Keratinocyte (primary cell): ENCODE results near the gene FKBP10. TPM values are rescaled to one million over a fixed set of nuclear protein-coding genes. Genes with fewer than 3 reads are reported as not detected.

Experiments
- DNase-seq: peaks from one replicate; pipeline ENCODE4 v3.0.0-alpha.2; 2011; ENCODE audit warnings: low read depth, missing footprints, low spot score
- FAIRE-seq: peaks from 2 replicates; lab custom pipeline; 2011; peaks lifted over from hg19 to GRCh38; lab: Jason Lieb, UNC
- H2AFZ ChIP-seq: 2 replicates; pipeline ENCODE4 v1.6.0; 2012; ENCODE audit warnings: low read length, control low read depth, inconsistent platforms; ENCODE audit not compliant: control insufficient read depth
- H3K27ac ChIP-seq: 2 replicates; pipeline ENCODE4 v1.5.1; 2011; ENCODE audit warnings: low read length; ENCODE audit not compliant: control insufficient read depth, insufficient read depth
- H3K27me3 ChIP-seq: 3 replicates; pipeline ENCODE4 v1.6.0; 2011; ENCODE audit warnings: low read length; ENCODE audit not compliant: control insufficient read depth, insufficient read depth; ENCODE audit errors: extremely low read depth
- H3K36me3 ChIP-seq, 2 experiments: 2 replicates in 1 of 2; 3 replicates in 1 of 2; pipeline ENCODE4 v1.5.1; 2011; ENCODE audit warnings: low read length in 2 of 2, mild to moderate bottlenecking in 1 of 2; ENCODE audit not compliant: control insufficient read depth in 2 of 2, insufficient read depth in 2 of 2; ENCODE audit errors: extremely low read depth in 1 of 2
- H3K4me1 ChIP-seq: 3 replicates; pipeline ENCODE4 v1.5.1; 2011; ENCODE audit warnings: low read length; ENCODE audit not compliant: control insufficient read depth, insufficient read depth; ENCODE audit errors: extremely low read depth
- H3K4me2 ChIP-seq: 3 replicates; pipeline ENCODE4 v1.6.0; 2011; ENCODE audit warnings: low read depth, low read length; ENCODE audit not compliant: control insufficient read depth, insufficient read depth; ENCODE audit errors: extremely low read depth
- H3K4me3 ChIP-seq, 3 experiments: fragments of 200-600 bp in 1 of 3; sonication (generic) in 1 of 3; 2 replicates in 2 of 3; 3 replicates in 1 of 3; pipeline ENCODE4 v1.5.1; 2011 to 2016; ENCODE audit warnings: low read length in 3 of 3, mild to moderate bottlenecking in 3 of 3, control low read depth in 2 of 3, inconsistent platforms in 1 of 3, low read depth in 1 of 3, mixed read lengths in 1 of 3, mixed run types in 1 of 3, moderate library complexity in 1 of 3; ENCODE audit not compliant: control insufficient read depth in 2 of 3, insufficient read depth in 2 of 3; ENCODE audit errors: extremely low read depth in 1 of 3
- H3K79me2 ChIP-seq: 2 replicates; pipeline ENCODE4 v1.6.0; 2012; ENCODE audit warnings: low read length; ENCODE audit not compliant: control insufficient read depth, insufficient read depth
- H3K9ac ChIP-seq: 3 replicates; pipeline ENCODE4 v1.6.0; 2011; ENCODE audit warnings: low read length; ENCODE audit not compliant: control insufficient read depth, insufficient read depth; ENCODE audit errors: extremely low read depth
- H3K9me1 ChIP-seq: 3 replicates; pipeline ENCODE4 v1.6.0; 2011; ENCODE audit warnings: low read length; ENCODE audit not compliant: control insufficient read depth, insufficient read depth; ENCODE audit errors: extremely low read depth
- H3K9me3 ChIP-seq: 2 replicates; pipeline ENCODE4 v1.5.1; 2012; ENCODE audit warnings: low read depth, low read length; ENCODE audit not compliant: control insufficient read depth
- H4K20me1 ChIP-seq: 3 replicates; pipeline ENCODE4 v1.6.0; 2011; ENCODE audit warnings: low read length; ENCODE audit not compliant: control insufficient read depth, insufficient read depth; ENCODE audit errors: extremely low read depth
- CTCF ChIP-seq, 3 experiments: IDR thresholded peaks in 1 of 3; conservative IDR thresholded peaks in 1 of 3; optimal IDR thresholded peaks in 1 of 3; 2 replicates in 2 of 3; 3 replicates in 1 of 3; pipeline versions ENCODE3 to v1.5.1; 2011; ENCODE audit warnings: low read length in 3 of 3, mild to moderate bottlenecking in 3 of 3, moderate library complexity in 2 of 3, control low read depth in 1 of 3, inconsistent platforms in 1 of 3; ENCODE audit not compliant: insufficient read depth in 2 of 3; ENCODE audit errors: extremely low read depth in 1 of 3
- EZH2 ChIP-seq: IDR thresholded peaks from one replicate; pipeline ENCODE4 v1.6.1; 2012; ENCODE audit warnings: inconsistent platforms, mild to moderate bottlenecking, low read length, moderate library complexity
- dilution Hi-C: fragments of 300-500 bp; cut with MboI; formaldehyde crosslinking; loops from one replicate; pipeline ENCODE4 v1.7.0; 2020; ENCODE audit warnings: low sequenced_read_pairs; ENCODE audit not compliant: extremely low pct_ligation_motif_present
- polyA plus RNA-seq, 5 experiments: library from polyadenylated mRNA; depleted of rRNA in 3 of 5; stranded (reverse) in 3 of 5; stranded (forward) in 1 of 5; unstranded in 1 of 5; fragments of >200 nt; gene quantifications; 1 replicate in 1 of 5; 2 replicates in 3 of 5; 3 replicates in 1 of 5; pipeline versions ENCODE4 v1.2.1 to v1.2.3, GENCODE V29; 2011 to 2012; ENCODE audit warnings: missing spikeins in 2 of 5, low read depth in 1 of 5, low replicate concordance in 1 of 5

Gene FKBP10
- polyA plus RNA-seq, 1 donor (not counting 4 experiments of a cell fraction or from before 2014, with no cell fraction given), result 0.38 TPM

DNA sequence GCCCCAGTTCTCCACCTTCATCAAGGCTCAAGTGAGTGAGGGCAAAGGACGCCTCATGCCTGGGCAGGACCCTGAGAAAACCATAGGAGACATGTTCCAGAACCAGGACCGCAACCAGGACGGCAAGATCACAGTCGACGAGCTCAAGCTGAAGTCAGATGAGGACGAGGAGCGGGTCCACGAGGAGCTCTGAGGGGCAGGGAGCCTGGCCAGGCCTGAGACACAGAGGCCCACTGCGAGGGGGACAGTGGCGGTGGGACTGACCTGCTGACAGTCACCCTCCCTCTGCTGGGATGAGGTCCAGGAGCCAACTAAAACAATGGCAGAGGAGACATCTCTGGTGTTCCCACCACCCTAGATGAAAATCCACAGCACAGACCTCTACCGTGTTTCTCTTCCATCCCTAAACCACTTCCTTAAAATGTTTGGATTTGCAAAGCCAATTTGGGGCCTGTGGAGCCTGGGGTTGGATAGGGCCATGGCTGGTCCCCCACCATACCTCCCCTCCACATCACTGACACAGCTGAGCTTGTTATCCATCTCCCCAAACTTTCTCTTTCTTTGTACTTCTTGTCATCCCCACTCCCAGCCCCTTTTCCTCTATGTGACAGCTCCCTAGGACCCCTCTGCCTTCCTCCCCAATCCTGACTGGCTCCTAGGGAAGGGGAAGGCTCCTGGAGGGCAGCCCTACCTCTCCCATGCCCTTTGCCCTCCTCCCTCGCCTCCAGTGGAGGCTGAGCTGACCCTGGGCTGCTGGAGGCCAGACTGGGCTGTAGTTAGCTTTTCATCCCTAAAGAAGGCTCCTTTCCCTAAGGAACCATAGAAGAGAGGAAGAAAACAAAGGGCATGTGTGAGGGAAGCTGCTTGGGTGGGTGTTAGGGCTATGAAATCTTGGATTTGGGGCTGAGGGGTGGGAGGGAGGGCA, 9.7 kb downstream of the FKBP10 start:
- peaks cover 0 to 5% of the 10 kb centered on the region in 2 experiments for H3K36me3 ChIP-seq
- no peak for DNase-seq
- no peak overlapping the region for H3K9ac ChIP-seq
- dilution Hi-C loops, result no loop called here
- H3K27me3 ChIP-seq, result peaks cover 9% of the 10 kb centered on the region
- no peaks in the 10 kb centered on the region for H3K9me3 ChIP-seq
- H3K9me1 ChIP-seq, result no peaks in the 10 kb centered on the region
- no peaks in the 10 kb centered on the region for H3K4me1 ChIP-seq
- no peak overlapping the region for H3K4me2 ChIP-seq
- no peak overlapping the region for H3K27ac ChIP-seq
- H3K79me2 ChIP-seq, result no peaks in the 10 kb centered on the region
- H4K20me1 ChIP-seq, result no peaks in the 10 kb centered on the region
- TF ChIP-seq CTCF (optimal IDR thresholded peaks at IDR 0.05 in 1 of 3, IDR thresholded peaks at IDR 0.05 in 1 of 3, conservative IDR thresholded peaks at IDR 0.05 in 1 of 3; ENCODE audit: extremely low read depth in 1 of 3, insufficient read depth in 2 of 3, low read length in 3 of 3), result no peak
- TF ChIP-seq EZH2, result no peak
- FAIRE-seq, result no peak
- H3K4me3 ChIP-seq, result no peak overlapping the region
- H2AFZ ChIP-seq, result no peak overlapping the region

GRCh38 chr17:41823141-41823524, 10.3 kb downstream of the FKBP10 start:
- Histone ChIP-seq H3K27me3 (peaks cover 9% of the 10 kb centered on the region), H3K4me2 (no peak overlapping the region), H3K27ac (no peak overlapping the region), H3K9me1 (no peaks in the 10 kb centered on the region), H3K9me3 (no peaks in the 10 kb centered on the region), H4K20me1 (no peaks in the 10 kb centered on the region), H2AFZ (no peak overlapping the region), H3K4me3 (no peak overlapping the region), H3K36me3 (peaks cover 0 to 8% of the 10 kb centered on the region in 2 experiments), H3K9ac (no peak overlapping the region), H3K79me2 (no peaks in the 10 kb centered on the region), H3K4me1 (no peaks in the 10 kb centered on the region)
- FAIRE-seq (no peak), DNase-seq (no peak)
- no peak for TF ChIP-seq EZH2
- TF ChIP-seq CTCF (optimal IDR thresholded peaks at IDR 0.05 in 1 of 3, IDR thresholded peaks at IDR 0.05 in 1 of 3, conservative IDR thresholded peaks at IDR 0.05 in 1 of 3; ENCODE audit: extremely low read depth in 1 of 3, insufficient read depth in 2 of 3, low read length in 3 of 3), result no peak
- dilution Hi-C loops, result no loop called here
